CD14-positive monocyte (primary cell): ENCODE measurements around the gene DCAF6. TPM values are rescaled to one million over a fixed set of nuclear protein-coding genes. Genes with fewer than 3 reads are reported as not detected.

Source experiments
- DNase-seq, 3 donors: peaks; one replicate each; pipeline ENCODE4 v3.0.0-alpha.2; 2011 to 2022
- H2AFZ ChIP-seq: 2 replicates; pipeline ENCODE4 v1.6.0; 2012; ENCODE audit warnings: mild to moderate bottlenecking, low read depth, low read length, inconsistent platforms; ENCODE audit not compliant: insufficient read depth, poor library complexity, severe bottlenecking
- H3K27ac ChIP-seq, 2 donors: 1 replicate in 1 of 2; 2 replicates in 1 of 2; pipeline ENCODE4 v1.5.1; 2012 to 2013; ENCODE audit warnings: low read length in 2 of 2, control low read depth in 1 of 2, inconsistent platforms in 1 of 2, low read depth in 1 of 2, mild to moderate bottlenecking in 1 of 2
- H3K27me3 ChIP-seq, 2 donors: one replicate each; pipeline versions ENCODE4 v1.6.0 to v1.6.1; 2011 to 2013; ENCODE audit warnings: low read length in 2 of 2; ENCODE audit not compliant: control insufficient read depth in 2 of 2, insufficient read depth in 2 of 2
- H3K36me3 ChIP-seq, 2 donors: replicated peaks in 1 of 2; 1 replicate in 1 of 2; 2 replicates in 1 of 2; pipeline versions ENCODE4 v1.5.1 to v1.6.1; 2012 to 2013; ENCODE audit warnings: low read length in 2 of 2, control low read depth in 1 of 2, inconsistent platforms in 1 of 2, mild to moderate bottlenecking in 1 of 2; ENCODE audit not compliant: insufficient read depth in 2 of 2, control insufficient read depth in 1 of 2
- H3K4me1 ChIP-seq, 2 donors: 1 replicate in 1 of 2; 2 replicates in 1 of 2; pipeline versions ENCODE4 v1.5.1 to v1.6.1; 2012 to 2013; ENCODE audit warnings: low read length in 2 of 2, control low read depth in 1 of 2, inconsistent platforms in 1 of 2, mild to moderate bottlenecking in 1 of 2, moderate library complexity in 1 of 2; ENCODE audit not compliant: insufficient read depth in 2 of 2, control insufficient read depth in 1 of 2
- H3K4me2 ChIP-seq: replicated peaks from 2 replicates; pipeline ENCODE3; 2012; ENCODE audit warnings: low read length, moderate library complexity, mild to moderate bottlenecking; ENCODE audit not compliant: poor library complexity, severe bottlenecking; ENCODE audit errors: extremely low read depth
- H3K4me3 ChIP-seq, 3 experiments: fragments of 200-600 bp in 1 of 3; sonication (generic) in 1 of 3; replicated peaks in 1 of 3; 1 replicate in 2 of 3; 2 replicates in 1 of 3; pipeline ENCODE4 v1.5.1; 2011 to 2013; ENCODE audit warnings: low read length in 3 of 3, mild to moderate bottlenecking in 3 of 3, control low read depth in 2 of 3, low read depth in 2 of 3, inconsistent platforms in 1 of 3, moderate library complexity in 1 of 3
- H3K79me2 ChIP-seq: 2 replicates; pipeline ENCODE4 v1.6.0; 2012; ENCODE audit warnings: mild to moderate bottlenecking, control low read depth, inconsistent platforms, low read length, moderate library complexity; ENCODE audit not compliant: insufficient read depth
- H3K9ac ChIP-seq: 2 replicates; pipeline ENCODE4 v1.6.0; 2017; ENCODE audit warnings: low read length, mild to moderate bottlenecking; ENCODE audit not compliant: insufficient read depth, poor library complexity, severe bottlenecking
- H3K9me3 ChIP-seq, 2 donors: replicated peaks in 1 of 2; 1 replicate in 1 of 2; 2 replicates in 1 of 2; pipeline versions ENCODE4 v1.5.1 to v1.6.1; 2012 to 2013; ENCODE audit warnings: low read length in 2 of 2, control low read depth in 1 of 2; ENCODE audit not compliant: control insufficient read depth in 1 of 2, insufficient read depth in 1 of 2
- H4K20me1 ChIP-seq: 2 replicates; pipeline ENCODE4 v1.6.0; 2012; ENCODE audit warnings: mild to moderate bottlenecking, low read length, control low read depth, moderate library complexity; ENCODE audit not compliant: insufficient read depth
- H3K27ac Mint-ChIP-seq, 7 donors: one replicate each; pipeline ENCODE4 v1.8.0; 2020; ENCODE audit warnings: mild to moderate bottlenecking in 7 of 7, mixed read lengths in 7 of 7, moderate library complexity in 6 of 7, inconsistent platforms in 2 of 7
- H3K27me3 Mint-ChIP-seq, 3 donors: one replicate each; pipeline ENCODE4 v1.8.0; 2021 to 2022; ENCODE audit warnings: low read depth in 3 of 3, mild to moderate bottlenecking in 3 of 3, mixed read lengths in 3 of 3, moderate library complexity in 3 of 3, inconsistent platforms in 1 of 3
- H3K36me3 Mint-ChIP-seq, 2 donors: one replicate each; pipeline ENCODE4 v1.8.0; 2020; ENCODE audit warnings: mixed read lengths in 2 of 2, inconsistent platforms in 1 of 2, mild to moderate bottlenecking in 1 of 2
- H3K4me1 Mint-ChIP-seq: one replicate; pipeline ENCODE4 v1.8.0; 2020; ENCODE audit warnings: mild to moderate bottlenecking, mixed read lengths
- H3K4me3 Mint-ChIP-seq, 2 donors: one replicate each; pipeline ENCODE4 v1.8.0; 2020; ENCODE audit warnings: mild to moderate bottlenecking in 2 of 2, mixed read lengths in 2 of 2, moderate library complexity in 1 of 2
- H3K9me3 Mint-ChIP-seq, 7 donors: one replicate each; pipeline ENCODE4 v1.8.0; 2020 to 2022; ENCODE audit warnings: mixed read lengths in 7 of 7, mild to moderate bottlenecking in 6 of 7, moderate library complexity in 6 of 7, inconsistent platforms in 2 of 7
- CTCF ChIP-seq: fragments of 200-600 bp; IDR thresholded peaks from one replicate; pipeline ENCODE4 v1.8.0; 2022; ENCODE audit warnings: antibody characterized with exemption, mild to moderate bottlenecking
- WGBS: methylation state at CpG from one replicate; pipeline ENCODE4 v1.1.5; 2013; ENCODE audit warnings: missing lambda C conversion rate; ENCODE audit not compliant: insufficient coverage; 5-methylcytosine and 5-hydroxymethylcytosine counted together
- intact Hi-C, 2 donors: fragments of 100-400 bp; cut with micrococcal nuclease; formaldehyde crosslinking; loops; one replicate each; pipeline versions ENCODE4 v1.15.0 to v1.15.1; 2023
- polyA plus RNA-seq, 3 donors: library from polyadenylated mRNA; depleted of rRNA in 1 of 3; unstranded in 2 of 3; stranded (reverse) in 1 of 3; fragments of 300-500 nt in 2 of 3; fragments of >200 nt in 1 of 3; fragmentation: Illumina TruSeq in 2 of 3; gene quantifications; 1 replicate in 2 of 3; 2 replicates in 1 of 3; pipeline ENCODE4 v1.2.3, GENCODE V29; 2012 to 2021

Gene DCAF6
- polyA plus RNA-seq, 3 donors = 11.8 to 16.1 (median 11.9) TPM

DNA sequence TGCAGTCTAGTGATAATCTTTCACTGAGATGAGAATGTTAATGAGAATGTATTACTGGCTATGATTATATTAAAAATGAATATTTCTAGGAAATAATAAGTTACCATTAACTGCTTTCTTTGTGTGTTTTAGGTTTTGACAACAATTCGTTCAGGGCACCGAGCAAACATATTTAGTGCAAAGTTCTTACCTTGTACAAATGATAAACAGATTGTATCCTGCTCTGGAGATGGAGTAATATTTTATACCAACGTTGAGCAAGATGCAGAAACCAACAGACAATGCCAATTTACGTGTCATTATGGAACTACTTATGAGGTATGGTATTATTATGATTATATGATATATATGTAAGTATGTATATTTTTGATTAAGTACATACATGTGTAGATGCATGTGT is 38.2 kb downstream of the DCAF6 start:
- no peak overlapping the region for H3K27ac ChIP-seq
- no peak overlapping the region for H3K4me2 ChIP-seq
- WGBS = no CpG with 5 or more reads among the region's 4 CpGs
- TF ChIP-seq CTCF = no peak
- H4K20me1 ChIP-seq = no peaks in the 10 kb centered on the region
- H3K27ac Mint-ChIP-seq = no peak overlapping the region
- H3K4me1 ChIP-seq = no peaks in the 10 kb centered on the region
- no peaks in the 10 kb centered on the region for H3K27me3 ChIP-seq
- H2AFZ ChIP-seq = no peak overlapping the region
- H3K4me1 Mint-ChIP-seq = no peaks in the 10 kb centered on the region
- no peaks in the 10 kb centered on the region for H3K27me3 Mint-ChIP-seq
- no peaks in the 10 kb centered on the region for H3K9me3 ChIP-seq
- no peak for DNase-seq
- H3K9ac ChIP-seq = no peak overlapping the region
- H3K36me3 Mint-ChIP-seq = peaks cover 32 to 49% of the 10 kb centered on the region in 2 donors
- H3K79me2 ChIP-seq = no peaks in the 10 kb centered on the region
- intact Hi-C loops = no loop called here
- H3K9me3 Mint-ChIP-seq = peaks cover 0 to 5% (median 4%) of the 10 kb centered on the region in 7 donors
- no peak overlapping the region for H3K4me3 ChIP-seq
- H3K36me3 ChIP-seq = peaks cover 30 to 51% of the 10 kb centered on the region in 2 donors
- no peak overlapping the region for H3K4me3 Mint-ChIP-seq

- Histone ChIP-seq H3K4me1 (no peaks in the 10 kb centered on the region), H4K20me1 (no peaks in the 10 kb centered on the region), H3K27ac (no peak overlapping the region), H3K36me3 (peaks cover 28 to 60% of the 10 kb centered on the region in 2 donors), H3K4me3 (no peak overlapping the region), H3K27me3 (no peaks in the 10 kb centered on the region), H3K9ac (no peak overlapping the region), H3K9me3 (no peaks in the 10 kb centered on the region), H3K4me2 (no peak overlapping the region), H3K79me2 (no peaks in the 10 kb centered on the region), H2AFZ (no peak overlapping the region)
- WGBS = no CpG with 5 or more reads among the region's 1 CpG
- peaks cover 0 to 8% (median 4%) of the 10 kb centered on the region in 7 donors for H3K9me3 Mint-ChIP-seq
- H3K36me3 Mint-ChIP-seq = peaks cover 46 to 61% of the 10 kb centered on the region in 2 donors
- H3K27ac Mint-ChIP-seq = peak overlapping the region in 1 of 7 donors; percentile 6
- DNase-seq = no peak
- intact Hi-C loops = no loop called here
- no peak for TF ChIP-seq CTCF
- no peak overlapping the region for H3K4me3 Mint-ChIP-seq
- peaks cover 0 to 2% (median 0%) of the 10 kb centered on the region in 3 donors for H3K27me3 Mint-ChIP-seq
- H3K4me1 Mint-ChIP-seq = no peaks in the 10 kb centered on the region
Measured at GRCh38 chr1:167977245-167977644, 40.8 kb downstream of the DCAF6 start.
